ENCODE results near the gene ALPG. TPM values are rescaled to one million over a fixed set of nuclear protein-coding genes. Genes with fewer than 3 reads are reported as not detected.
"Not testable (repeated sequence)": the region's sequence is repeated elsewhere in the genome, so short reads cannot be mapped to it uniquely, and the experiment has no call there.

Gene ALPG
- total RNA-seq, 1 experiment from 2014 or later = not detected

- H3K4me3 ChIP-seq = no peak overlapping the region
- DNase-seq = no peak
Measured at GRCh38 chr2:232386490-232386739, 20.2 kb upstream of the ALPG start.

GRCh38 chr2:232386740-232387450, 19.7 kb upstream of the ALPG start:
- H3K27me3 ChIP-seq = peaks cover 33% of the 10 kb centered on the region
- H3K36me3 ChIP-seq = no peaks in the 10 kb centered on the region
- no peak for DNase-seq
- no peaks in the 10 kb centered on the region for H3K9me3 ChIP-seq
- H3K4me3 ChIP-seq = no peak overlapping the region

More at GRCh38 chr2:232386490-232386739, 20.2 kb upstream of the ALPG start:
- H3K27me3 ChIP-seq = peaks cover 33% of the 10 kb centered on the region
- H3K36me3 ChIP-seq = no peaks in the 10 kb centered on the region
- no peaks in the 10 kb centered on the region for H3K9me3 ChIP-seq

GRCh38 chr2:232387451-232388171, 19.0 kb upstream of the ALPG start:
- Histone ChIP-seq H3K36me3 (no peaks in the 10 kb centered on the region), H3K4me3 (no peak overlapping the region), H3K27me3 (peaks cover 33% of the 10 kb centered on the region), H3K9me3 (no peaks in the 10 kb centered on the region)
- DNase-seq = no peak

DNA sequence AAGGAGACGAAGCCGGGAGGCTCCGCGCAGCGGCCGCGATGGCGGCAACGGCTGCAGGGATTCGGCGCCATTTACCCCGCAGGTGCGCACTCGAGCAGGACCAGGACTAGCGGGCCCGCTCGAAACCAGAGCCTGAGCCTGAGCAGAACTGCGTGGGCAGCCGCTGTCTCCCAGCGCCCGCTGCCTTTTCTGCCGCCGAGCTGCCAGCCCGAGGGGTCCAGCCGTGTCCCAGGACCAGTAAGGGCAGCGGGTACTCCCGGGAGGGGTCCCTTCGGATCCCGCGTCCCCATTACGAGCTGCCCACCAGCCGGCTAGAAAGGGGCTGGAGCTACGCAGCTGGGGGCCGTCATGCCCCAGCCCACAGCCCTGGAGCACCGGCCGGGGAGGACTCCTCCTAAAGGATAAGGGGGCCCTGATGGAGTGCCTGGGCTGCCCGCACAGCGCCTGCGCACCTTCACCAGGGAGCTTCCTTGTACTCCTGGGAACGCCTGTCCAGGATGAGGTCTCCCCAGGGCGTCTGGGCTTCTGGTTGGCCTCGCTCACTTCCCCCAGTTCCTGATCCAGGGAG, 18.2 kb upstream of the ALPG start:
- peaks cover 32% of the 10 kb centered on the region for H3K27me3 ChIP-seq
- no peak overlapping the region for H3K4me3 ChIP-seq
- no peaks in the 10 kb centered on the region for H3K36me3 ChIP-seq
- DNase-seq = no peak
- no peaks in the 10 kb centered on the region for H3K9me3 ChIP-seq

- H3K27me3 ChIP-seq = peaks cover 29% of the 10 kb centered on the region
- no peaks in the 10 kb centered on the region for H3K9me3 ChIP-seq
- DNase-seq = no peak
- no peaks in the 10 kb centered on the region for H3K36me3 ChIP-seq
- H3K4me3 ChIP-seq = no peak overlapping the region
Measured at GRCh38 chr2:232389327-232389726, 17.3 kb upstream of the ALPG start.

DNA sequence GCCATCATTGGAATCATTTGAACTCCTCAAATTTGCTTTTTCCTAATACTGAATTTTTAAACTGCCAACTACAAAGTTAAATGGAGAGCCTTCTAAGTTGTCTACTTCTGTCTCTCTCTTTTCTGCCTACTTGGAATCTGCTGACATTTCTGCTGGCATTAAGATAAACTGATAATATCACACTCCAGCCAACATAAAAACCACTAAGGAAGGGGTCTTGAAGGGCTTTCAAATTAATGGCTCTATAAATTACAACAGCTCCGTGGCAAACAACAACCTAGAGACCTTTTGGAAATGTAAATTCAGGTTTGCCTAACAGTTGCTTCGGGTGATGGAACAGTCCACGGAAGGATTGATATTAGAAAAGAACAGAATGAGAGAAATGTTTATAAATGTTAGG, 16.0 kb upstream of the ALPG start:
- Histone ChIP-seq H3K27me3 (peaks cover 20% of the 10 kb centered on the region), H3K36me3 (no peaks in the 10 kb centered on the region), H3K9me3 (no peaks in the 10 kb centered on the region), H3K4me3 (no peak overlapping the region)
- no peak for DNase-seq

DNA sequence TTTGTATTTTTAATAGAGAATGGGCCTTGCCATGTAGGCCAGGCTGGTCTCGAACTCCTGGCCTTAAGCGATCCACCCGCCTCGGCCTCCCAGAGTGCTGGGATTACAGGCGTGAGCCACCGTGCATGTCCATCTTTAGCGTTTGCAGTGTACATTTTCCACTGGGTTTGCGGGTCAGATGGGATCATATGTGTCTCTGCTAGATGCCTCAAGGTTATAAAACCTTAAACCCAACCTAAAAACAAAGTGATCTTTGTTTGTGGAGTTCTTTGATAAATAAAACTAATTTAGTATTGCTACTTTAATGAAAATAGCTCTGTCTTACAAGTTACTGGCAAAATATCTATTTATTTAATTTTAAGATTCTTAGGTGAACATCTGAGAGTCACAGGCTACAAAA, 13.1 kb upstream of the ALPG start:
- Histone ChIP-seq H3K27me3 (no peaks in the 10 kb centered on the region; the same call in 1 of the 2 replicates), H3K36me3 (no peaks in the 10 kb centered on the region), H3K9me3 (no peaks in the 10 kb centered on the region), H3K4me3 (no peak overlapping the region)
- DNase-seq = no peak

DNA sequence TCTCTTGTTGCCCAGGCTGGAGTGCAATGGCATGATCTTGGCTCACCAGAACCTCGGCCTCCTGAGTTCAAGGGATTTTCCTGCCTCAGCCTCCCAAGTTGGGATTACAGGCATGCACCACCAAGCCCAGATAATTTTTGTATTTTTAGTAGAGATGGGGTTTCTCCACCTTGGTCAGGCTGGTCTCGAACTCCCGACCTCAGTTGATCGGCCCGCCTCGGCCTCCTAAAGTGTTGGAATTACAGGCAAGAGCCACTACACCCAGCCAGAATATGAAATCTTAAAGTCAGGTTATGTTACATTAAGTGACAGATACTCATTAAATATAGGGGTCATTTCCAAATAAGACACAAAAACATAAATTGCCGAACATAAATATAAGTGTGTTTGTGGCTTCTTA, 12.2 kb upstream of the ALPG start:
- H3K36me3 ChIP-seq, H3K27me3 ChIP-seq, H3K4me3 ChIP-seq, DNase-seq, H3K9me3 ChIP-seq: not testable (repeated sequence)

DNA sequence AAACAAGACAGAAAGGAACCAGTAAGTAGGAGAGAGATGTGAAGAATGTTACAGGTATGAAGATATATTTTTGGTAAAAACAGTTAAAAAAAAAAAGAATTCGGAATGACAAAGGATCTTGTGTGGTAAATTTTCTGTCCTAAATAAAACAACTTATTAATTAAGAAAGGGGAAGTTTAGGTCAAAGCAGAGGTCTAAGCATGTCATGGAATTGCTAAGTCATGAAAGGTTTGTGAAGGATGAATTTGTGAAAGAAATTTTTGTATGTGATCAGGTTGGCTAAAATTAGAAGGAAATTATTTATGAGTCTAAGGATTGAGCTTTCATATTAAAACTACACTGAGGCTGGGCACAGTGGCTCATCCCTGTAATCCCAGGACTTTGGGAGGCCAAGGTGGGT, 11.1 kb upstream of the ALPG start:
- no peak overlapping the region for H3K4me3 ChIP-seq
- no peaks in the 10 kb centered on the region for H3K36me3 ChIP-seq
- DNase-seq = no peak
- no peaks in the 10 kb centered on the region for H3K9me3 ChIP-seq
- H3K27me3 ChIP-seq = no peaks in the 10 kb centered on the region; the same call in 1 of the 2 replicates

DNA sequence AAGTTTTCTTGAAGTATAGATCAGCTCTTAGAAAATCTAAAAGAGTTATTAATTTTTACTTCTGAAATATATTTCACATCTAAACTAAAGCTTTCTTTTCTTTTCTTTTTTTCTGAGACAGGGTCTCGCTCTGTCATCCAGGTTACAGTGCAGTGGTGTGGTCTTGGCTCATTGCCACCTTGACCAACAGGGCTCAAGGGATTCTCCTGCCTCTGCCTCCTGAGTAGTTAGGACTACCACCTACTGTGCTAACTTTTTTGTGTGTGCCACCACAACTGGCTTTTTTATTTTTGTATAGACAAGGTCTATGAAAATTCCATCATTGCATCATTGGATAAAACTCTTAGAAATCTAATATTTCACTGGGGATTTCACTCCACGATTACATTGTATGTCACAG, 10.0 kb upstream of the ALPG start:
- no peaks in the 10 kb centered on the region; the same call in 1 of the 2 replicates for H3K27me3 ChIP-seq
- H3K9me3 ChIP-seq = no peaks in the 10 kb centered on the region
- no peaks in the 10 kb centered on the region for H3K36me3 ChIP-seq
- no peak for DNase-seq
- H3K4me3 ChIP-seq = no peak overlapping the region

- no peak for DNase-seq
- Histone ChIP-seq H3K27me3 (no peaks in the 10 kb centered on the region; the same call in 1 of the 2 replicates), H3K36me3 (no peaks in the 10 kb centered on the region), H3K9me3 (no peaks in the 10 kb centered on the region), H3K4me3 (no peak overlapping the region)
Measured at GRCh38 chr2:232398293-232399034, 8.2 kb upstream of the ALPG start.

DNA sequence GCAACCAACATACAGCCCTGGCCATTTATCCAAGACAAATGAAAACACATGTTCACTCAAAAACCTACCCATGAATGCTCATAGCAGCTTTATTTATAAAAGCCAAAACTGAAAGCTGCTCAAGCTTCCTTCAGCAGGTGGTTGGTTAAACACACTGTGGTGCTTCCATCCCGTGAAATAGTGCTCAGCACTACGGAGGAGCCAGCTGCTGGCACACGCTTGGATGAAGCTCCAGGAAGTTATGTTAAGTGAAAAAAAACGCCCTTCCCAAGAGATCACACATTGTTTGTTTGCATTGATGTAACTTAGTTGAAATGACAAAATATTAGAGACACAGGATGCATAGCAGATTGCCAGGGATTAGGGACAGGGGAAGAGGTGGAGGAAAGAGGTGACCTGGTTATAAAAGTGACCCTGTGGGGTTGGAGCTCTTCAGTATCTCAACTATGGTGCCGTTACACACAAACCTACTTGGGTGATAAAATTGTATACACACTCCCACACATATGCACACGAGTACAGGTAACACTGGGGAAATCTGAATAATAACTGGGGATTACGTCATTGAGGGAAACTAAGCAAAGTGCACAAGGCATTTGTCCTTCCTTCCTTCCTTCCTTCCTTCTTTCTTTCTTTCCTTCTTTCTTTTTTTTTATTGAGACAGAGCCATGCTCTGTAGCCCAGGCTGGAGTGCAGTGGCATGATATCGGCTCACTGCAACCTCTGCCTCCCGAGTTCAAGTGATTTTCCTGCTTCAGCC, 6.2 kb upstream of the ALPG start:
- Histone ChIP-seq H3K36me3 (no peaks in the 10 kb centered on the region), H3K27me3 (no peaks in the 10 kb centered on the region), H3K4me3 (no peak overlapping the region), H3K9me3 (no peaks in the 10 kb centered on the region)
- no peak for DNase-seq

GRCh38 chr2:232402518-232402917, 4.1 kb upstream of the ALPG start:
- H3K27me3 ChIP-seq = no peaks in the 10 kb centered on the region
- no peaks in the 10 kb centered on the region for H3K36me3 ChIP-seq
- no peak for DNase-seq

GRCh38 chr2:232405943-232406510, 617 bp upstream of the ALPG start:
- Histone ChIP-seq H3K27me3 (no peaks in the 10 kb centered on the region), H3K9me3 (no peaks in the 10 kb centered on the region), H3K4me3 (no peak overlapping the region), H3K36me3 (no peaks in the 10 kb centered on the region)
- no peak for DNase-seq

More at GRCh38 chr2:232402518-232402917, 4.1 kb upstream of the ALPG start:
- Histone ChIP-seq H3K9me3 (no peaks in the 10 kb centered on the region), H3K4me3 (no peak overlapping the region)

DNA sequence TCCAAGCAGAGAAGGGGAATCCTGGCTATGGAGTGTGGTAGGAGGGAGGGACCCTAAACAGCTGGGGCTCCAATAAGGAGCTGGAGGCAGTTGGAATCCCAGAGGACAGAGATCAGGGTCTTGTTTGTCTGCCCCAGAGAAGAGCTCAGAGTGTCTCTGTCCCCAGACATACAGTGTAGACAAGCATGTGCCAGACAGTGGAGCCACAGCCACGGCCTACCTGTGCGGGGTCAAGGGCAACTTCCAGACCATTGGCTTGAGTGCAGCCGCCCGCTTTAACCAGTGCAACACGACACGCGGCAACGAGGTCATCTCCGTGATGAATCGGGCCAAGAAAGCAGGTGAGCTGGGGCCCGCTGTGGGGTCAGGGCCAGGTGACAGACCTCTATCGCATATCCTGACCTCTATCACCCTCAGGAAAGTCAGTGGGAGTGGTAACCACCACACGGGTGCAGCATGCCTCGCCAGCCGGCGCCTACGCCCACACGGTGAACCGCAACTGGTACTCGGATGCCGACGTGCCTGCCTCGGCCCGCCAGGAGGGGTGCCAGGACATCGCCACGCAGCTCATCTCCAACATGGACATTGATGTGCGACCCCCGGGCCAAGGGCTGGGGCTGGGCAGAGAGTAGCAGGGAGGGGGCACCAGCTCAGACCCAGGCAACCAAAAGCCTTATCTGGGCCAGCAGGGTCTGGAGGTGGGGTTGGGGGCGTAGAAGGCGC, 945 bp downstream of the ALPG start:
- DNase-seq, H3K27me3 ChIP-seq, H3K4me3 ChIP-seq, H3K9me3 ChIP-seq, H3K36me3 ChIP-seq: not testable (repeated sequence)

DNA sequence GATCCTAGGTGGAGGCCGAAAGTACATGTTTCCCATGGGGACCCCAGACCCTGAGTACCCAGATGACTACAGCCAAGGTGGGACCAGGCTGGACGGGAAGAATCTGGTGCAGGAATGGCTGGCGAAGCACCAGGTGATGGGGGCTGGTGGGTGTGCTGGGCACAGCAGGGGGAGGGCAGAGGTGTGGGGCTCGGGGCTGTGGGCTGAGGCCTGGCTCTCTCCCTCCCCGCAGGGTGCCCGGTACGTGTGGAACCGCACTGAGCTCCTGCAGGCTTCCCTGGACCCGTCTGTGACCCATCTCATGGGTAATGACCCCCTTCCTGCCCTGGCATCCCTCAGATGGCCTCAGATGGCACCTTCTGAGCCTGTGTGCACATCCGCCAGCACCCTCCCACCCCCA, 1.6 kb downstream of the ALPG start:
- DNase-seq, H3K4me3 ChIP-seq, H3K9me3 ChIP-seq, H3K27me3 ChIP-seq, H3K36me3 ChIP-seq: not testable (repeated sequence)
